GM12878 (cell line): ENCODE results near the gene NTRK3. TPM values are rescaled to one million over a fixed set of nuclear protein-coding genes. Genes with fewer than 3 reads are reported as not detected.

Experiments used
- ATAC-seq: fragments of 200-7000 bp; cut with Tn5 transposase; 3 replicates; pipeline ENCODE4 v1.9.1; 2020; ENCODE audit warnings: mild to moderate bottlenecking, moderate library complexity
- BruUV-seq: library from RNA; stranded (reverse); fragments of 400-500 nt; replicated peaks from 2 replicates; lab custom pipeline; 2021; lab: Mats Ljungman, UMichigan
- CTCF ChIA-PET: fragments of 300-600 bp; sonication (Branson Sonifier 250); formaldehyde crosslinking; extraction: SDS; loops from one replicate; lab custom pipeline; 2021; ENCODE audit warnings: inconsistent platforms; lab: Yijun Ruan, JAX
- POLR2A ChIA-PET: fragments of 350-600 bp; formaldehyde crosslinking; extraction: SDS; loops from one replicate; lab custom pipeline; 2021; ENCODE audit warnings: inconsistent platforms; lab: Charles Lee
- RAD21 ChIA-PET: fragments of 300-600 bp; sonication (Branson Sonifier 250); formaldehyde crosslinking; loops from one replicate; lab custom pipeline; 2023; ENCODE audit warnings: antibody characterized with exemption; ENCODE audit not compliant: unreplicated experiment; lab: Charles Lee
- SMC1A ChIA-PET: fragments of 300-600 bp; sonication (Branson Sonifier 250); formaldehyde crosslinking; loops from one replicate; lab custom pipeline; 2023; ENCODE audit not compliant: unreplicated experiment, uncharacterized antibody; lab: Charles Lee
- DNase-seq: peaks from one replicate; pipeline ENCODE4 v3.0.0-alpha.2; 2011; ENCODE audit warnings: low read depth, low spot score
- FAIRE-seq: peaks from 3 replicates; lab custom pipeline; 2011; peaks lifted over from hg19 to GRCh38; lab: Jason Lieb, UNC
- H2AFZ ChIP-seq: 2 replicates; pipeline ENCODE4 v1.6.0; 2011; ENCODE audit warnings: low read depth, low read length, control low read depth; ENCODE audit not compliant: control insufficient read depth
- H3K27ac ChIP-seq: 2 replicates; pipeline ENCODE4 v1.5.1; 2011; ENCODE audit warnings: control low read depth; ENCODE audit not compliant: control insufficient read depth, insufficient read depth
- H3K27me3 ChIP-seq, 2 experiments: replicated peaks in 1 of 2; 2 replicates each; pipeline versions ENCODE4 v1.6.0 to v1.6.1; 2011; ENCODE audit warnings: low read length in 1 of 2; ENCODE audit not compliant: control insufficient read depth in 2 of 2, insufficient read depth in 2 of 2
- H3K36me3 ChIP-seq, 2 experiments: 2 replicates each; pipeline ENCODE4 v1.5.1; 2011; ENCODE audit warnings: low read length in 1 of 2; ENCODE audit not compliant: control insufficient read depth in 2 of 2, insufficient read depth in 2 of 2
- H3K4me1 ChIP-seq: 2 replicates; pipeline ENCODE4 v1.6.1; 2011; ENCODE audit warnings: mild to moderate bottlenecking, low read length, moderate library complexity, mixed read lengths; ENCODE audit not compliant: control insufficient read depth, insufficient read depth
- H3K4me2 ChIP-seq: 2 replicates; pipeline ENCODE4 v1.6.0; 2011; ENCODE audit warnings: control low read depth; ENCODE audit not compliant: control insufficient read depth, insufficient read depth
- H3K4me3 ChIP-seq: fragments of 200-600 bp; sonication (generic); 2 replicates; pipeline ENCODE4 v1.5.1; 2016
- H3K79me2 ChIP-seq: 2 replicates; pipeline ENCODE4 v1.6.0; 2011; ENCODE audit warnings: low read length; ENCODE audit not compliant: control insufficient read depth, insufficient read depth
- H3K9ac ChIP-seq: 2 replicates; pipeline ENCODE4 v1.8.0; 2011; ENCODE audit warnings: low read length, control low read depth, mixed read lengths; ENCODE audit not compliant: control insufficient read depth, insufficient read depth
- H3K9me3 ChIP-seq: replicated peaks from 3 replicates; pipeline ENCODE4 v1.5.1; 2011; ENCODE audit warnings: mild to moderate bottlenecking, low read length; ENCODE audit not compliant: control insufficient read depth, insufficient read depth
- H4K20me1 ChIP-seq: 2 replicates; pipeline ENCODE4 v1.6.0; 2011; ENCODE audit not compliant: control insufficient read depth, insufficient read depth
- BMI1 ChIP-seq: fragments of 450-650 bp; IDR thresholded peaks from 2 replicates; pipeline ENCODE4 v1.6.1; 2016; ENCODE audit warnings: mild to moderate bottlenecking, moderate library complexity, borderline replicate concordance
- EGR1 ChIP-seq, 2 experiments: IDR thresholded peaks; 1 replicate in 1 of 2; 2 replicates in 1 of 2; pipeline ENCODE4 v1.6.1; 2011 to 2012; ENCODE audit warnings: low read depth in 2 of 2, low read length in 2 of 2, borderline replicate concordance in 1 of 2, mild to moderate bottlenecking in 1 of 2, moderate library complexity in 1 of 2
- ETV6 ChIP-seq, 2 experiments: fragments of 450-650 bp in 1 of 2; IDR thresholded peaks in 1 of 2; conservative IDR thresholded peaks in 1 of 2; 2 replicates each; pipeline ENCODE4 v1.6.1; 2014; ENCODE audit warnings: antibody characterized with exemption in 1 of 2, borderline replicate concordance in 1 of 2, low read depth in 1 of 2, mild to moderate bottlenecking in 1 of 2, moderate library complexity in 1 of 2
- FOS ChIP-seq: IDR thresholded peaks from 3 replicates; pipeline ENCODE4 v1.6.1; 2011; ENCODE audit warnings: borderline replicate concordance; ENCODE audit not compliant: insufficient read length; ENCODE audit errors: extremely low read depth
- GABPA ChIP-seq: IDR thresholded peaks from 2 replicates; pipeline ENCODE4 v1.6.1; 2014; ENCODE audit warnings: antibody characterized with exemption, low read depth, mild to moderate bottlenecking, inconsistent platforms
- SREBF1 ChIP-seq: IDR thresholded peaks from 2 replicates; pipeline ENCODE4 v1.6.1; 2012; ENCODE audit warnings: mild to moderate bottlenecking, low read length
- ZNF207 ChIP-seq: fragments of 450-650 bp; IDR thresholded peaks from 2 replicates; pipeline ENCODE4 v1.6.1; 2014; ENCODE audit warnings: antibody characterized with exemption, mild to moderate bottlenecking, borderline replicate concordance
- WGBS: methylation state at CpG from one replicate; pipeline ENCODE4 v1.1.6; 2016; ENCODE audit warnings: low lambda C conversion rate; ENCODE audit not compliant: insufficient replicate concordance, insufficient coverage; ENCODE audit errors: missing lambda C conversion rate; 5-methylcytosine and 5-hydroxymethylcytosine counted together
- in situ Hi-C: fragments of 300-500 bp; cut with MboI; formaldehyde crosslinking; loops from 9 replicates; pipeline ENCODE4 v1.14.3; 2018; ENCODE audit warnings: mixed read lengths
- intact Hi-C: fragments of 100-400 bp; cut with micrococcal nuclease; formaldehyde crosslinking; loops from one replicate; pipeline ENCODE4 v1.14.2; 2022; ENCODE audit not compliant: unreplicated experiment
- polyA plus RNA-seq, 11 experiments: library from polyadenylated mRNA; depleted of rRNA in 4 of 11; unstranded in 6 of 11; stranded (reverse) in 5 of 11; fragments of >200 nt; fragmentation: Nextera tagmentation in 4 of 11; fragmentation: Illumina TruSeq in 1 of 11; extraction: Ambion mirVana in 4 of 11; extraction: Trizol in 1 of 11; gene quantifications; 1 replicate in 1 of 11; 2 replicates in 10 of 11; pipeline versions ENCODE4 v1.2.1 to v1.2.3, GENCODE V29; 2011 to 2016; ENCODE audit warnings: inconsistent platforms in 2 of 11, missing spikeins in 2 of 11, low read depth in 1 of 11
- total RNA-seq, 4 experiments: library from RNA; depleted of rRNA in 3 of 4; stranded (reverse); fragments of >200 nt in 3 of 4; fragmentation: Illumina TruSeq in 1 of 4; extraction: Trizol in 1 of 4; gene quantifications; 2 replicates each; pipeline versions ENCODE4 v1.2.1 to v1.2.3, GENCODE V29; 2013 to 2021
- TF ChIP-seq, protein P1 (sequence below): fragments of 150-350 bp; IDR thresholded peaks from 2 replicates; pipeline ENCODE4 v1.6.1; 2016; ENCODE audit warnings: low read depth, low read length
- TF ChIP-seq, protein P2 (sequence below): fragments of 450-650 bp; IDR thresholded peaks from 2 replicates; pipeline ENCODE4 v1.6.1; 2017; ENCODE audit warnings: mild to moderate bottlenecking

NTRK3 gene
- total and polyA plus RNA-seq, 10 of the 15 experiments (the other 5 are each of a cell fraction or from before 2014, with no cell fraction given) = not detected

DNA sequence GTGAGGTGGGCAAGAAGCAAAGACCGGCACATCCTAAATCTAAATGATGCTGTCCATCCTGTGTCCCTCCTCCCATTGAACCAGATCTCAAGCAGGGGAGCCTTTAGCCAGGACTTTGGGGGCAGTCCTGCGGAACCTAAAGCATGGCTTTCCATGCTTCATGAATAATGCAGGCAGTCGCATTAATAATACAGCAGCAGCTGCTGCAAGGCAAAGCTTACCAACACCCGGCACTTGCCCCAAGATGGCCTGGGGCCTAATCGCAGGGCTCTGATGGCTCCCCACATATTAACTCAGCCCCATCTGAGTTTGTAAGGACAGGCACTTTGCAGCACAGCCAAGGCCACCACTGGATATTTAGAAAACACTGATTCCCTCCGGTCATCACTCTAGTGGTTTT is 114.4 kb downstream of the NTRK3 start (continued):
- TF ChIP-seq, protein P1, sequence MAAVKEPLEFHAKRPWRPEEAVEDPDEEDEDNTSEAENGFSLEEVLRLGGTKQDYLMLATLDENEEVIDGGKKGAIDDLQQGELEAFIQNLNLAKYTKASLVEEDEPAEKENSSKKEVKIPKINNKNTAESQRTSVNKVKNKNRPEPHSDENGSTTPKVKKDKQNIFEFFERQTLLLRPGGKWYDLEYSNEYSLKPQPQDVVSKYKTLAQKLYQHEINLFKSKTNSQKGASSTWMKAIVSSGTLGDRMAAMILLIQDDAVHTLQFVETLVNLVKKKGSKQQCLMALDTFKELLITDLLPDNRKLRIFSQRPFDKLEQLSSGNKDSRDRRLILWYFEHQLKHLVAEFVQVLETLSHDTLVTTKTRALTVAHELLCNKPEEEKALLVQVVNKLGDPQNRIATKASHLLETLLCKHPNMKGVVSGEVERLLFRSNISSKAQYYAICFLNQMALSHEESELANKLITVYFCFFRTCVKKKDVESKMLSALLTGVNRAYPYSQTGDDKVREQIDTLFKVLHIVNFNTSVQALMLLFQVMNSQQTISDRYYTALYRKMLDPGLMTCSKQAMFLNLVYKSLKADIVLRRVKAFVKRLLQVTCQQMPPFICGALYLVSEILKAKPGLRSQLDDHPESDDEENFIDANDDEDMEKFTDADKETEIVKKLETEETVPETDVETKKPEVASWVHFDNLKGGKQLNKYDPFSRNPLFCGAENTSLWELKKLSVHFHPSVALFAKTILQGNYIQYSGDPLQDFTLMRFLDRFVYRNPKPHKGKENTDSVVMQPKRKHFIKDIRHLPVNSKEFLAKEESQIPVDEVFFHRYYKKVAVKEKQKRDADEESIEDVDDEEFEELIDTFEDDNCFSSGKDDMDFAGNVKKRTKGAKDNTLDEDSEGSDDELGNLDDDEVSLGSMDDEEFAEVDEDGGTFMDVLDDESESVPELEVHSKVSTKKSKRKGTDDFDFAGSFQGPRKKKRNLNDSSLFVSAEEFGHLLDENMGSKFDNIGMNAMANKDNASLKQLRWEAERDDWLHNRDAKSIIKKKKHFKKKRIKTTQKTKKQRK = no peak
- TF ChIP-seq BMI1 = no peak
- TF ChIP-seq, protein P2, sequence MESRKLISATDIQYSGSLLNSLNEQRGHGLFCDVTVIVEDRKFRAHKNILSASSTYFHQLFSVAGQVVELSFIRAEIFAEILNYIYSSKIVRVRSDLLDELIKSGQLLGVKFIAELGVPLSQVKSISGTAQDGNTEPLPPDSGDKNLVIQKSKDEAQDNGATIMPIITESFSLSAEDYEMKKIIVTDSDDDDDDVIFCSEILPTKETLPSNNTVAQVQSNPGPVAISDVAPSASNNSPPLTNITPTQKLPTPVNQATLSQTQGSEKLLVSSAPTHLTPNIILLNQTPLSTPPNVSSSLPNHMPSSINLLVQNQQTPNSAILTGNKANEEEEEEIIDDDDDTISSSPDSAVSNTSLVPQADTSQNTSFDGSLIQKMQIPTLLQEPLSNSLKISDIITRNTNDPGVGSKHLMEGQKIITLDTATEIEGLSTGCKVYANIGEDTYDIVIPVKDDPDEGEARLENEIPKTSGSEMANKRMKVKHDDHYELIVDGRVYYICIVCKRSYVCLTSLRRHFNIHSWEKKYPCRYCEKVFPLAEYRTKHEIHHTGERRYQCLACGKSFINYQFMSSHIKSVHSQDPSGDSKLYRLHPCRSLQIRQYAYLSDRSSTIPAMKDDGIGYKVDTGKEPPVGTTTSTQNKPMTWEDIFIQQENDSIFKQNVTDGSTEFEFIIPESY = no peak

DNA sequence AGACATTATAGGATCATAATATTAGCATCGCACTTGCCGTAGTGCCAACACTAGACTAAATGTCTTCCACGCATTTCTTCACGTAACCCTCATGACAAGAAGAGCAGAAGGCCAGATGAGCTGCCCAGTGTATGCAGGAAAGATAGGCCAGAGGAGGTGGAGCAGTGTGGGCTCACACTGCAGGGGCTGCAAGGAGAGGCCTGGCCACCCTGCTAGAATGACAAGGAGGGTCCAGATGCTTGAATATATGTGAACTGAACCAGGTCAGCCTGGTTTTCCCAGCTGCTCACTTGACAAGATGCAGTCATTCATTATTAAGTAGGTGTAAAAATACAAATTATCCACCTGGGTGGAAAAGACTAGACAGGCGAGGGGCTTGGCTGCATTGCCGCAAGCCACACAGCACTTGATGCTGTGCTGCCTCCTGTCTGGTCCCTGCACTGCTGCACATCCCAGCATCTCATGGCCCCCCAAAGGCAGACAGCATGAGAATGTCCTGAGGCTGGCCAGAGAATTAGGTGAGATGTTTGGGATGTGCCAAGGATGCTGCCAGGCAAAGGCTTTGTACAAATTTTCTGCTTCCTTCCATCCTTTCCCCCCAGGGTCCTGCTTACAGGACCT is 115.2 kb downstream of the NTRK3 start:
- no peak for FAIRE-seq
- POLR2A ChIA-PET = no interaction called here
- 60% methylated on average over 6 of the region's 6 CpGs for WGBS

More for the DNA sequence above, 115.2 kb downstream of the NTRK3 start:
- CTCF ChIA-PET = no interaction called here
- DNase-seq (no peak), ATAC-seq (no peak)
- BruUV-seq = no TSS peak
- RAD21 ChIA-PET = no interaction called here
- SMC1A ChIA-PET = no interaction called here
- Histone ChIP-seq H3K27me3 (no peaks in the 10 kb centered on the region; a peak in 1 of 4 replicates), H3K27ac (no peak overlapping the region), H3K4me1 (no peaks in the 10 kb centered on the region), H3K4me3 (no peak overlapping the region), H3K79me2 (no peaks in the 10 kb centered on the region), H4K20me1 (no peaks in the 10 kb centered on the region), H3K36me3 (no peaks in the 10 kb centered on the region), H3K9me3 (no peaks in the 10 kb centered on the region), H2AFZ (no peak overlapping the region), H3K9ac (no peak overlapping the region)
- in situ Hi-C loops = no loop called here
- intact Hi-C loops = no loop called here
- TF ChIP-seq FOS = no peak
- TF ChIP-seq GABPA = no peak
- no peak for TF ChIP-seq ZNF207
- TF ChIP-seq ETV6 (conservative IDR thresholded peaks at IDR 0.05 in 1 of 2, IDR thresholded peaks at IDR 0.05 in 1 of 2; ENCODE audit: borderline replicate concordance in 1 of 2, low read depth in 1 of 2) = no peak
- TF ChIP-seq EGR1 (IDR thresholded peaks at IDR 0.05; ENCODE audit: borderline replicate concordance in 1 of 2, low read depth in 2 of 2, low read length in 2 of 2) = no peak
- no peak for TF ChIP-seq SREBF1
- TF ChIP-seq, all 136 proteins: peak for 0
- no peak overlapping the region for H3K4me2 ChIP-seq
